DOHH2 (cell line): ENCODE data around the gene INPP5F.

Source experiments
- H3F3A ChIP-seq: fragments of 200-600 bp; sonication (generic), shearing (Covaris generic); 2 replicates; pipeline ENCODE4 v1.6.0; 2016; ENCODE audit warnings: antibody characterized with exemption, mild to moderate bottlenecking; ENCODE audit not compliant: control insufficient read depth, insufficient read depth
- H3K27ac ChIP-seq: fragments of 200-600 bp; sonication (generic); 2 replicates; pipeline ENCODE4 v1.5.1; 2014; ENCODE audit warnings: low read depth, mild to moderate bottlenecking, low read length, moderate library complexity
- H3K27me3 ChIP-seq: fragments of 200-600 bp; sonication (generic); 2 replicates; pipeline ENCODE4 v1.6.1; 2014; ENCODE audit warnings: mild to moderate bottlenecking, low read length, mixed read lengths; ENCODE audit not compliant: control insufficient read depth
- H3K36me3 ChIP-seq: fragments of 200-600 bp; sonication (generic); 2 replicates; pipeline ENCODE4 v1.6.1; 2014; ENCODE audit warnings: mild to moderate bottlenecking, low read length, moderate library complexity, mixed read lengths; ENCODE audit not compliant: control insufficient read depth
- H3K4me1 ChIP-seq: fragments of 200-600 bp; sonication (generic); 2 replicates; pipeline ENCODE4 v1.6.1; 2014; ENCODE audit warnings: mild to moderate bottlenecking, low read length, mixed read lengths; ENCODE audit not compliant: control insufficient read depth
- H3K4me2 ChIP-seq: fragments of 200-600 bp; sonication (generic); 2 replicates; pipeline ENCODE4 v1.6.0; 2014; ENCODE audit warnings: mild to moderate bottlenecking, low read length, moderate library complexity
- H3K4me3 ChIP-seq: fragments of 200-600 bp; sonication (generic); 2 replicates; pipeline ENCODE4 v1.5.1; 2014; ENCODE audit warnings: mild to moderate bottlenecking, low read length, mixed read lengths
- H3K79me2 ChIP-seq: fragments of 200-600 bp; sonication (generic); 2 replicates; pipeline ENCODE4 v1.6.1; 2014; ENCODE audit warnings: mild to moderate bottlenecking, low read length, mixed read lengths; ENCODE audit not compliant: control insufficient read depth
- H3K9me2 ChIP-seq: fragments of 200-600 bp; sonication (generic); replicated peaks from 2 replicates; pipeline ENCODE4 v1.6.1; 2014; ENCODE audit warnings: mild to moderate bottlenecking, low read length, mixed read lengths; ENCODE audit not compliant: control insufficient read depth
- H3K9me3 ChIP-seq: fragments of 200-600 bp; sonication (generic); 2 replicates; pipeline ENCODE4 v1.6.1; 2014; ENCODE audit warnings: antibody characterized with exemption, low read length, mixed read lengths; ENCODE audit not compliant: control insufficient read depth, insufficient read depth
- H4K20me1 ChIP-seq: fragments of 200-600 bp; sonication (generic); 2 replicates; pipeline ENCODE4 v1.6.0; 2014; ENCODE audit warnings: low read depth, mild to moderate bottlenecking, antibody characterized with exemption, low read length, moderate library complexity; ENCODE audit not compliant: control insufficient read depth, insufficient read depth
- EZH2phosphoT487 ChIP-seq: fragments of 200-600 bp; sonication (generic); IDR thresholded peaks from 2 replicates; pipeline ENCODE4 v1.6.1; 2017; ENCODE audit warnings: borderline replicate concordance, mild to moderate bottlenecking, antibody characterized with exemption, low read length, moderate library complexity, mixed read lengths
- TF ChIP-seq, protein P1 (sequence below): fragments of 200-600 bp; sonication (generic); IDR thresholded peaks from one replicate; pipeline ENCODE4 v1.5.1; 2014; ENCODE audit warnings: antibody characterized with exemption, mild to moderate bottlenecking, low read depth, low read length; ENCODE audit not compliant: poor library complexity, severe bottlenecking

INPP5F gene

DNA sequence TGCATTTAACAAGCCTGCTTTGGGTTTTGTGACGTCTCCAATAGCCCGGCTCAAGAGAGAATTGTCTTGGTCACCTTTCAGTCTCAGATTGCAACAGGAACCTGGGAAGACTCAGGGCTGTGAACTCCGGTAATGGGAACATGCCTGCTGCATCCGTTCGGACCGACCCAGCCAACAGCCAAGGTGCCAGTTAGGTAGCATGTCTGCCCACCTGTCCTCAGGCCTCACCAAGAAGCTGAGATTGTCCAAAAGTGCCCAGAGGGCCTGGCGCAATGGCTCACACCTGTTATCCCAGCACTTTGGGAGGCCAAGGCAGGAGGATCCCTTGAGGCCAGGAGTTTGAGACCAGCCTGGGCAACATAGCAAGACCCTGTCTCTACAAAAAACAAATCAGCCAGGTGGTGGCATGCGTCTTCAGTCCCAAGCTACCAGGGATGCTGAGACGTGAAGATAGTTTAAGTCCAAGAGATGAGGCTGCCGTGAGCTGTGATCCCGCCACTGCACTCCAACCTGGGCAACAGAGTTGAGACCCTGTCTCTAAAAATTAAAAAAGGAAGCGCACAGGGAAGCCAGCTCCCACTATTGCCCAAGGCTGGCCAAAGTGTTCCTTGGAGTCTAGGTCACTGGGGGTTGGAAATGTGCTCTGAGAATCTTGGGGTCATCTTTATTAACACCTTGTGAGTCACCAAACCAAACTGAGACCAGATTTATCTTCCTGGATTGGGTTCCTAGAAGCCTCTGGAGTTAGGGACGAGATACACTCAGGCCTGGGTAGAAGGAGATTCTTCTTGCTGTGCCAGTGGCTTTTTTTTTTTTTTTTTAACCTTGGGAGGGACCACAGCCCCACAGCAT is 47.7 kb upstream of the INPP5F start:
- no peak overlapping the region for H3K27ac ChIP-seq
- no peaks in the 10 kb centered on the region for H4K20me1 ChIP-seq
- no peak overlapping the region for H3K4me3 ChIP-seq
- H3K79me2 ChIP-seq: no peaks in the 10 kb centered on the region
- no peaks in the 10 kb centered on the region for H3K9me2 ChIP-seq
- H3F3A ChIP-seq: no peaks in the 10 kb centered on the region
- H3K9me3 ChIP-seq: no peaks in the 10 kb centered on the region
- peaks cover 5% of the 10 kb centered on the region; the same call in 1 of the 2 replicates for H3K27me3 ChIP-seq
- no peaks in the 10 kb centered on the region for H3K4me1 ChIP-seq
- H3K36me3 ChIP-seq: no peaks in the 10 kb centered on the region
- no peak for TF ChIP-seq EZH2phosphoT487
- TF ChIP-seq, protein P1, sequence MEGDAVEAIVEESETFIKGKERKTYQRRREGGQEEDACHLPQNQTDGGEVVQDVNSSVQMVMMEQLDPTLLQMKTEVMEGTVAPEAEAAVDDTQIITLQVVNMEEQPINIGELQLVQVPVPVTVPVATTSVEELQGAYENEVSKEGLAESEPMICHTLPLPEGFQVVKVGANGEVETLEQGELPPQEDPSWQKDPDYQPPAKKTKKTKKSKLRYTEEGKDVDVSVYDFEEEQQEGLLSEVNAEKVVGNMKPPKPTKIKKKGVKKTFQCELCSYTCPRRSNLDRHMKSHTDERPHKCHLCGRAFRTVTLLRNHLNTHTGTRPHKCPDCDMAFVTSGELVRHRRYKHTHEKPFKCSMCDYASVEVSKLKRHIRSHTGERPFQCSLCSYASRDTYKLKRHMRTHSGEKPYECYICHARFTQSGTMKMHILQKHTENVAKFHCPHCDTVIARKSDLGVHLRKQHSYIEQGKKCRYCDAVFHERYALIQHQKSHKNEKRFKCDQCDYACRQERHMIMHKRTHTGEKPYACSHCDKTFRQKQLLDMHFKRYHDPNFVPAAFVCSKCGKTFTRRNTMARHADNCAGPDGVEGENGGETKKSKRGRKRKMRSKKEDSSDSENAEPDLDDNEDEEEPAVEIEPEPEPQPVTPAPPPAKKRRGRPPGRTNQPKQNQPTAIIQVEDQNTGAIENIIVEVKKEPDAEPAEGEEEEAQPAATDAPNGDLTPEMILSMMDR: no peak
- no peak overlapping the region for H3K4me2 ChIP-seq

DNA sequence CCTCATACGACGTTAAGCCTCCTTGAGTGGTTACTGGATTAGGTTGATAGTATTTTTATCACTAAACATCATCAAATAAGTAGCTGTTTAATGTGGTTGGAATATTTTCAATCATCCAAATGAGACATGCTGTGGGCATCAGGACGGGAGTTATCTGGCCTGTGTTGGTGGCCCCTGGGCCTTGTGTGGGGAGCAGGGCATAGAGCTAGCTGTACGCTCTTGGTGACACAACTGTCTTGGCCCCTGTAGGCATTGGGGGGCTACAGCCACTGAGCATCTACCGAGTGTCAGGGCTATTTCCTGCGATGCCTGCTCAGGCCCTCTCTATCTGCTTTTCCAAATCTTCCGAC is 46.4 kb upstream of the INPP5F start:
- H3K27me3 ChIP-seq: peaks cover 5% of the 10 kb centered on the region; the same call in 1 of the 2 replicates
- no peaks in the 10 kb centered on the region for H3K9me3 ChIP-seq
- H3K4me2 ChIP-seq: no peak overlapping the region
- H3K9me2 ChIP-seq: no peaks in the 10 kb centered on the region
- no peaks in the 10 kb centered on the region for H3F3A ChIP-seq
- H3K79me2 ChIP-seq: no peaks in the 10 kb centered on the region
- no peaks in the 10 kb centered on the region for H3K4me1 ChIP-seq
- no peaks in the 10 kb centered on the region for H4K20me1 ChIP-seq
- TF ChIP-seq EZH2phosphoT487: no peak
- TF ChIP-seq, protein P1: no peak
- no peak overlapping the region for H3K4me3 ChIP-seq
- no peaks in the 10 kb centered on the region for H3K36me3 ChIP-seq
- no peak overlapping the region for H3K27ac ChIP-seq

DNA sequence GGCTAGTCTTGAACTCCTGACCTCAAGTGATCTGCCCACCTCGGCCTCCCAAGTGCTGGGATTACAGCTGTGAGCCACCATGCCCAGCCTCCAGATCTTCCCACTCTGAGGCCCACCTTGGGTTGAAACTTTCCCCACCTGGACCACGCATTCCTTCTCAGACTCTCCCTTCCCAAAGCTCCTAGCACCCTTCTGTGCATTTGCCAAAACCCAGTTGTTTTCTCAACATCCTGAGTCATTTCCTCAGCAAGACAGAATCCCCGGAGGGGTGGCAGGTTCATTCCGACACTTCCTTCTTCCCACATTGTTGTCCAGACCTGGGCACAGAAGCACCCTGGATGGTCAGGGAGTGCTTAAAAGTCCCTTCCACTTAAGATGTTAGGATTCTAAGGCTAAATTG is 45.8 kb upstream of the INPP5F start:
- TF ChIP-seq EZH2phosphoT487: no peak
- TF ChIP-seq, protein P1: no peak
- Histone ChIP-seq H3K9me2 (no peaks in the 10 kb centered on the region), H3F3A (no peaks in the 10 kb centered on the region), H3K79me2 (no peaks in the 10 kb centered on the region), H4K20me1 (no peaks in the 10 kb centered on the region), H3K4me1 (no peaks in the 10 kb centered on the region), H3K4me3 (no peak overlapping the region), H3K27me3 (peaks cover 5% of the 10 kb centered on the region; the same call in 1 of the 2 replicates), H3K4me2 (no peak overlapping the region), H3K36me3 (no peaks in the 10 kb centered on the region), H3K9me3 (no peaks in the 10 kb centered on the region), H3K27ac (no peak overlapping the region)
